ENCODE results near the gene ADAMTS3. TPM values are rescaled to one million over a fixed set of nuclear protein-coding genes. Genes with fewer than 3 reads are reported as not detected.

Gene ADAMTS3
- total and polyA plus RNA-seq, 2 donors (not counting 1 experiment from before 2014, with no cell fraction given): not detected

DNA sequence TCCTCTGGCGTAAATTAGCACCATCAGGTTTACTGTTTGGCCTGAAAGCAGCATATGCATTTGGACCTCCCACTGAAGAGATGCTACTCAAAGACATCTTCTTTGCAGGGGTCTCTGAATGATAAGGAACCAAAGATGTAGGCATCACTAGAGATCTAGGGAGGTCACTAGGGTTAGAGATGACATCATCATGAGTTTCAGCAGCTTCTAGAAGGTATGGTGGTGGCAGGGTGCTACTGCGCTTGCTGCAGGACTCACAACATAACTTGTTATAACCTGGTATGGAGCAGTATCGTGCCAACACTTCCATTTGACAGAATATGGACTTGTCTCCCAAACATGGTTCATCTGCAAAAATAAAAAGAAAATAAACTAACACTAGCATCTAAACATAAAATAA lies 285.7 kb downstream of the ADAMTS3 start:
- Histone ChIP-seq H3K4me2 (replicated peaks; ENCODE audit: low read depth, low read length, poor library complexity, severe bottlenecking) (no peak overlapping the region), H2AFZ (ENCODE audit: insufficient read depth, low read depth, low read length, poor library complexity, severe bottlenecking) (no peak overlapping the region), H3K4me1 (ENCODE audit: control insufficient read depth in 2 of 2, insufficient read depth in 2 of 2, low read length in 2 of 2) (no peaks in the 10 kb centered on the region), H3K9ac (ENCODE audit: low read length) (no peak overlapping the region), H3K9me3 (ENCODE audit: control extremely low read depth in 1 of 3, control insufficient read depth in 2 of 3, insufficient read depth in 1 of 3, low read length in 2 of 3) (no peaks in the 10 kb centered on the region), H3K79me2 (ENCODE audit: control insufficient read depth, insufficient read depth, low read length) (no peaks in the 10 kb centered on the region), H4K20me1 (ENCODE audit: control insufficient read depth, insufficient read depth, low read length, poor library complexity, severe bottlenecking) (no peaks in the 10 kb centered on the region), H3K4me3 (ENCODE audit: control extremely low read depth in 1 of 5, extremely low read depth in 1 of 5, insufficient read depth in 1 of 5, low read depth in 2 of 5, low read length in 4 of 5) (no peak overlapping the region), H3K36me3 (replicated peaks in 1 of 2; ENCODE audit: control extremely low read depth in 1 of 2, control insufficient read depth in 1 of 2, extremely low read depth in 1 of 2, insufficient read depth in 2 of 2, low read length in 1 of 2) (no peaks in the 10 kb centered on the region), H3K27me3 (replicated peaks in 1 of 4; ENCODE audit: control extremely low read depth in 1 of 4, control insufficient read depth in 3 of 4, insufficient read depth in 4 of 4, low read length in 3 of 4) (no peaks in the 10 kb centered on the region), H3K27ac (ENCODE audit: low read length in 2 of 2) (no peak overlapping the region)
- H3K9me3 Mint-ChIP-seq (ENCODE audit: insufficient read depth): no peaks in the 10 kb centered on the region
- H3K27me3 Mint-ChIP-seq: no peaks in the 10 kb centered on the region
- 92% methylated on average over 2 of the region's 3 CpGs for WGBS (ENCODE audit: insufficient coverage)
- TF ChIP-seq, protein P1, sequence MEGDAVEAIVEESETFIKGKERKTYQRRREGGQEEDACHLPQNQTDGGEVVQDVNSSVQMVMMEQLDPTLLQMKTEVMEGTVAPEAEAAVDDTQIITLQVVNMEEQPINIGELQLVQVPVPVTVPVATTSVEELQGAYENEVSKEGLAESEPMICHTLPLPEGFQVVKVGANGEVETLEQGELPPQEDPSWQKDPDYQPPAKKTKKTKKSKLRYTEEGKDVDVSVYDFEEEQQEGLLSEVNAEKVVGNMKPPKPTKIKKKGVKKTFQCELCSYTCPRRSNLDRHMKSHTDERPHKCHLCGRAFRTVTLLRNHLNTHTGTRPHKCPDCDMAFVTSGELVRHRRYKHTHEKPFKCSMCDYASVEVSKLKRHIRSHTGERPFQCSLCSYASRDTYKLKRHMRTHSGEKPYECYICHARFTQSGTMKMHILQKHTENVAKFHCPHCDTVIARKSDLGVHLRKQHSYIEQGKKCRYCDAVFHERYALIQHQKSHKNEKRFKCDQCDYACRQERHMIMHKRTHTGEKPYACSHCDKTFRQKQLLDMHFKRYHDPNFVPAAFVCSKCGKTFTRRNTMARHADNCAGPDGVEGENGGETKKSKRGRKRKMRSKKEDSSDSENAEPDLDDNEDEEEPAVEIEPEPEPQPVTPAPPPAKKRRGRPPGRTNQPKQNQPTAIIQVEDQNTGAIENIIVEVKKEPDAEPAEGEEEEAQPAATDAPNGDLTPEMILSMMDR (IDR thresholded peaks at IDR 0.05): no peak
- TF ChIP-seq EZH2 (IDR thresholded peaks at IDR 0.05; ENCODE audit: borderline replicate concordance, insufficient read depth, low read depth, low read length, poor library complexity, severe bottlenecking): no peak
- ATAC-seq (ENCODE audit: low read depth) (no peak), DNase-seq (no peak)
- ChIA-PET POLR2A (no interaction called here), CTCF (no interaction called here)
- H3K4me1 Mint-ChIP-seq: no peaks in the 10 kb centered on the region
- intact Hi-C loops (cut with micrococcal nuclease): no loop called here
- no peak overlapping the region for H3K27ac Mint-ChIP-seq
- no peak overlapping the region for H3K4me3 Mint-ChIP-seq

DNA sequence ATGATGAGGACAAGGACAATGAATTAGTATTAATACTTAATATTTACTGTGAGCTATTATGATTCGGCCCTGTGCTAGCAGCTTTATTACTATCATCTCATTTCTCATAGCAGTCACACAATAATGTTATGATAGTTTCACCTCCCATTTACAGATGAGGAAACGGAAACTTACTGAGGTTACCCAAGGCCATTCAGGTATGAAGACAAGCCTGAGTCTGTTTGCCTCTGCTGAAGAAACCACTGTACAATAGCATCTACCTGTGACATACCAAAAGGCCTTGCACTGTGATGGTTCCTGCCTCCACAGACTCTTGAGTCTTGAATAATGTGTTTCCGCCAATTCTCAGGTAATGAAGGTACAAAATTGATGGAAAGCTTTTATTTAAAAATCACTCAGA lies 288.8 kb downstream of the ADAMTS3 start:
- 88% methylated on average over 1 of the region's 3 CpGs for WGBS (ENCODE audit: insufficient coverage)
- H3K4me1 Mint-ChIP-seq: no peaks in the 10 kb centered on the region
- no peak for DNase-seq
- no peak overlapping the region for H3K27ac ChIP-seq (ENCODE audit: low read length in 2 of 2)
- H4K20me1 ChIP-seq (ENCODE audit: control insufficient read depth, insufficient read depth, low read length, poor library complexity, severe bottlenecking): no peaks in the 10 kb centered on the region
- ATAC-seq (ENCODE audit: low read depth): no peak
- no peaks in the 10 kb centered on the region for H3K9me3 Mint-ChIP-seq (ENCODE audit: insufficient read depth)
- no peak overlapping the region for H3K4me2 ChIP-seq (replicated peaks; ENCODE audit: low read depth, low read length, poor library complexity, severe bottlenecking)
- H3K36me3 ChIP-seq (replicated peaks in 1 of 2; ENCODE audit: control extremely low read depth in 1 of 2, control insufficient read depth in 1 of 2, extremely low read depth in 1 of 2, insufficient read depth in 2 of 2, low read length in 1 of 2): no peaks in the 10 kb centered on the region
- H3K9ac ChIP-seq (ENCODE audit: low read length): no peak overlapping the region
- H3K79me2 ChIP-seq (ENCODE audit: control insufficient read depth, insufficient read depth, low read length): no peaks in the 10 kb centered on the region
- no peak overlapping the region for H3K27ac Mint-ChIP-seq
- POLR2A ChIA-PET: no interaction called here
- peaks cover 0 to 1% (median 0%) of the 10 kb centered on the region in 3 donors for H3K9me3 ChIP-seq (ENCODE audit: control extremely low read depth in 1 of 3, control insufficient read depth in 2 of 3, insufficient read depth in 1 of 3, low read length in 2 of 3)
- no peak overlapping the region for H3K4me3 ChIP-seq (ENCODE audit: control extremely low read depth in 1 of 5, extremely low read depth in 1 of 5, insufficient read depth in 1 of 5, low read depth in 2 of 5, low read length in 4 of 5)
- no peak overlapping the region for H3K4me3 Mint-ChIP-seq
- no peaks in the 10 kb centered on the region for H3K27me3 Mint-ChIP-seq
- H3K27me3 ChIP-seq (replicated peaks in 1 of 4; ENCODE audit: control extremely low read depth in 1 of 4, control insufficient read depth in 3 of 4, insufficient read depth in 4 of 4, low read length in 3 of 4): no peaks in the 10 kb centered on the region
- H2AFZ ChIP-seq (ENCODE audit: insufficient read depth, low read depth, low read length, poor library complexity, severe bottlenecking): no peak overlapping the region
- intact Hi-C loops (cut with micrococcal nuclease): no loop called here
- H3K4me1 ChIP-seq (ENCODE audit: control insufficient read depth in 2 of 2, insufficient read depth in 2 of 2, low read length in 2 of 2): no peaks in the 10 kb centered on the region
- TF ChIP-seq, protein P1 (IDR thresholded peaks at IDR 0.05): no peak
- TF ChIP-seq EZH2 (IDR thresholded peaks at IDR 0.05; ENCODE audit: borderline replicate concordance, insufficient read depth, low read depth, low read length, poor library complexity, severe bottlenecking): no peak
- CTCF ChIA-PET: interaction anchor here (0.7 kb wide), 1 partner anchor 24 kb away, joined by 3 read pairs; no protein-coding TSS in a partner anchor
